MG63 (cell line): ENCODE measurements around the gene IFNK. TPM values are rescaled to one million over a fixed set of nuclear protein-coding genes. Genes with fewer than 3 reads are reported as not detected.
A peak's percentile ranks its signal among the peaks of the same experiment; 100 is the strongest.

Experiments used
- DNase-seq: peaks from one replicate; pipeline ENCODE4 v3.0.0-alpha.2; 2020
- H3K27me3 ChIP-seq: fragments of 250-450 bp; sonication (Bioruptor Pico); 2 replicates; pipeline ENCODE4 v1.5.1; 2020; ENCODE audit warnings: mild to moderate bottlenecking, moderate library complexity
- H3K36me3 ChIP-seq: fragments of 250-450 bp; sonication (Bioruptor Pico); 2 replicates; pipeline ENCODE4 v1.5.1; 2020; ENCODE audit warnings: mild to moderate bottlenecking, moderate library complexity
- H3K4me3 ChIP-seq: fragments of 250-450 bp; sonication (Bioruptor Pico); 2 replicates; pipeline ENCODE4 v1.5.1; 2020; ENCODE audit warnings: mild to moderate bottlenecking, moderate library complexity
- H3K9me3 ChIP-seq: fragments of 250-450 bp; sonication (Bioruptor Pico); 2 replicates; pipeline ENCODE4 v1.5.1; 2020; ENCODE audit warnings: mild to moderate bottlenecking, moderate library complexity
- total RNA-seq: library from RNA; depleted of rRNA; stranded (reverse); fragments of >200 nt; shearing (Covaris generic); gene quantifications from 2 replicates; pipeline ENCODE4 v1.2.3, GENCODE V29; 2014; ENCODE audit warnings: low replicate concordance

IFNK gene
- total RNA-seq, 1 experiment from 2014 or later = not detected

- peak; percentile 48 for DNase-seq
- H3K27me3 ChIP-seq = no peaks in the 10 kb centered on the region; the same call in 1 of the 2 replicates
- no peaks in the 10 kb centered on the region for H3K9me3 ChIP-seq
- no peaks in the 10 kb centered on the region for H3K36me3 ChIP-seq
- peak within 1 kb of the TSS; percentile 34 for H3K4me3 ChIP-seq
These were observed 5.5 kb downstream of the IFNK start, which contains the start of gene MOB3B for GRCh38 chr9:27529316-27530278. MOB3B (minus strand) TSS chr9:27529814; CDS start chr9:27455550, 74,264 bp downstream.

GRCh38 chr9:27530915-27531755 lies 7.0 kb downstream of the IFNK start:
- no peak for DNase-seq
- Histone ChIP-seq H3K4me3 (no peak overlapping the region), H3K36me3 (no peaks in the 10 kb centered on the region), H3K27me3 (no peaks in the 10 kb centered on the region; the same call in 1 of the 2 replicates), H3K9me3 (no peaks in the 10 kb centered on the region)

GRCh38 chr9:27532046-27532445 lies 8.0 kb downstream of the IFNK start:
- Histone ChIP-seq H3K9me3 (no peaks in the 10 kb centered on the region), H3K4me3 (no peak overlapping the region), H3K27me3 (no peaks in the 10 kb centered on the region; the same call in 1 of the 2 replicates), H3K36me3 (no peaks in the 10 kb centered on the region)
- DNase-seq = no peak

GRCh38 chr9:27533311-27533710 lies 9.2 kb downstream of the IFNK start:
- no peaks in the 10 kb centered on the region; the same call in 1 of the 2 replicates for H3K27me3 ChIP-seq
- H3K9me3 ChIP-seq = no peaks in the 10 kb centered on the region
- no peak for DNase-seq
- no peaks in the 10 kb centered on the region for H3K36me3 ChIP-seq
- H3K4me3 ChIP-seq = no peak overlapping the region

GRCh38 chr9:27534131-27534530 lies 10.0 kb downstream of the IFNK start:
- DNase-seq = no peak
- no peak overlapping the region for H3K4me3 ChIP-seq
- H3K27me3 ChIP-seq = no peaks in the 10 kb centered on the region
- no peaks in the 10 kb centered on the region for H3K36me3 ChIP-seq
- no peaks in the 10 kb centered on the region for H3K9me3 ChIP-seq

- Histone ChIP-seq H3K36me3 (no peaks in the 10 kb centered on the region), H3K9me3 (no peaks in the 10 kb centered on the region), H3K4me3 (no peak overlapping the region), H3K27me3 (no peaks in the 10 kb centered on the region)
- DNase-seq = no peak
These were observed 10.6 kb downstream of the IFNK start for GRCh38 chr9:27534658-27535209.

- Histone ChIP-seq H3K36me3 (no peaks in the 10 kb centered on the region), H3K9me3 (no peaks in the 10 kb centered on the region), H3K4me3 (no peak overlapping the region), H3K27me3 (no peaks in the 10 kb centered on the region)
- no peak for DNase-seq
These were observed 11.6 kb downstream of the IFNK start for GRCh38 chr9:27535701-27536118.

- DNase-seq = no peak
- no peak overlapping the region for H3K4me3 ChIP-seq
- H3K27me3 ChIP-seq = no peaks in the 10 kb centered on the region
- H3K9me3 ChIP-seq = no peaks in the 10 kb centered on the region
- no peaks in the 10 kb centered on the region for H3K36me3 ChIP-seq
These were observed 12.1 kb downstream of the IFNK start for GRCh38 chr9:27536168-27536567.

- Histone ChIP-seq H3K27me3 (no peaks in the 10 kb centered on the region), H3K9me3 (no peaks in the 10 kb centered on the region), H3K36me3 (no peaks in the 10 kb centered on the region), H3K4me3 (no peak overlapping the region)
- no peak for DNase-seq
These were observed 12.9 kb downstream of the IFNK start for GRCh38 chr9:27537027-27537435.

GRCh38 chr9:27537756-27538155 lies 13.7 kb downstream of the IFNK start:
- DNase-seq = no peak
- no peaks in the 10 kb centered on the region for H3K36me3 ChIP-seq
- H3K27me3 ChIP-seq = no peaks in the 10 kb centered on the region
- no peaks in the 10 kb centered on the region for H3K9me3 ChIP-seq
- H3K4me3 ChIP-seq = no peak overlapping the region

- no peak for DNase-seq
- Histone ChIP-seq H3K4me3 (no peak overlapping the region), H3K27me3 (no peaks in the 10 kb centered on the region), H3K36me3 (no peaks in the 10 kb centered on the region), H3K9me3 (no peaks in the 10 kb centered on the region)
These were observed 14.6 kb downstream of the IFNK start for GRCh38 chr9:27538647-27539046.

- Histone ChIP-seq H3K27me3 (no peaks in the 10 kb centered on the region), H3K4me3 (no peak overlapping the region), H3K36me3 (no peaks in the 10 kb centered on the region), H3K9me3 (no peaks in the 10 kb centered on the region)
- peak; percentile 63 for DNase-seq
These were observed 15.7 kb downstream of the IFNK start for GRCh38 chr9:27539479-27540441.

- DNase-seq = no peak
- H3K27me3 ChIP-seq = no peaks in the 10 kb centered on the region
- no peaks in the 10 kb centered on the region for H3K36me3 ChIP-seq
- no peaks in the 10 kb centered on the region for H3K9me3 ChIP-seq
- H3K4me3 ChIP-seq = no peak overlapping the region
These were observed 16.4 kb downstream of the IFNK start for GRCh38 chr9:27540502-27540901.

GRCh38 chr9:27541740-27542139 lies 17.6 kb downstream of the IFNK start:
- H3K36me3 ChIP-seq = no peaks in the 10 kb centered on the region
- H3K27me3 ChIP-seq = no peaks in the 10 kb centered on the region
- DNase-seq = no peak
- H3K4me3 ChIP-seq = no peak overlapping the region
- H3K9me3 ChIP-seq = no peaks in the 10 kb centered on the region

GRCh38 chr9:27542508-27542907 lies 18.4 kb downstream of the IFNK start:
- no peaks in the 10 kb centered on the region for H3K36me3 ChIP-seq
- no peak overlapping the region for H3K4me3 ChIP-seq
- H3K27me3 ChIP-seq = no peaks in the 10 kb centered on the region
- no peak for DNase-seq
- H3K9me3 ChIP-seq = no peaks in the 10 kb centered on the region

GRCh38 chr9:27545471-27545870 lies 21.4 kb downstream of the IFNK start:
- Histone ChIP-seq H3K27me3 (no peaks in the 10 kb centered on the region), H3K4me3 (no peak overlapping the region), H3K36me3 (no peaks in the 10 kb centered on the region), H3K9me3 (no peaks in the 10 kb centered on the region)
- DNase-seq = no peak
